Fibroblast of mammary gland (primary cell): Measurements from ENCODE around the gene RCOR2.

ENCODE experiments used
- DNase-seq: peaks from one replicate; pipeline ENCODE4 v3.0.0-alpha.2; 2010; ENCODE audit warnings: low read depth
- H3K4me3 ChIP-seq: 2 replicates; pipeline ENCODE4 v1.5.1; 2011; ENCODE audit warnings: low read depth, mild to moderate bottlenecking, low read length, moderate library complexity; ENCODE audit not compliant: control insufficient read depth
- TF ChIP-seq, protein P1 (sequence below): conservative IDR thresholded peaks from 2 replicates; pipeline ENCODE4 v1.5.1; 2011; ENCODE audit warnings: low read depth, low read length, inconsistent platforms; ENCODE audit not compliant: control insufficient read depth, insufficient read depth

The RCOR2 gene

DNA sequence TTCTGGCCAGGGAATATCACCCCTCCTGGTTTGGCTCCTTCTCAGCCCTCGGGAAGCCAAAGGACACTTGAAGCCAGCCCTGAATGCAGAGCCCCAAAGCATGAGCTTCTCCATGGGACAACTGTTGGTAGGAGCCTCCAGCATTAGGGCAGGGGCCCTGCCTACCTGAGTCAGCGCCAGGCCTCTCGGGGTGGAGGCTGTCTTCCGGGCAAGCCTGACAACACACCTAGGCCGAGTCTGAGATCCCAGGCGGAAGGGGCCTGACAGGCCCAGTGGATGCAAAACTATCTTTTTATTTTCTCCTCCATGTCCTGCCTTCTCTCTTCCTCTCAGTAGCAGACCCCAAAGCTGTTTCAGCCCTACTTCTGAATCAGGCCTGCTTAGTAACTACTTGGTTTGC lies 27.6 kb downstream of the RCOR2 start:
- H3K4me3 ChIP-seq: no peak overlapping the region
- TF ChIP-seq, protein P1, sequence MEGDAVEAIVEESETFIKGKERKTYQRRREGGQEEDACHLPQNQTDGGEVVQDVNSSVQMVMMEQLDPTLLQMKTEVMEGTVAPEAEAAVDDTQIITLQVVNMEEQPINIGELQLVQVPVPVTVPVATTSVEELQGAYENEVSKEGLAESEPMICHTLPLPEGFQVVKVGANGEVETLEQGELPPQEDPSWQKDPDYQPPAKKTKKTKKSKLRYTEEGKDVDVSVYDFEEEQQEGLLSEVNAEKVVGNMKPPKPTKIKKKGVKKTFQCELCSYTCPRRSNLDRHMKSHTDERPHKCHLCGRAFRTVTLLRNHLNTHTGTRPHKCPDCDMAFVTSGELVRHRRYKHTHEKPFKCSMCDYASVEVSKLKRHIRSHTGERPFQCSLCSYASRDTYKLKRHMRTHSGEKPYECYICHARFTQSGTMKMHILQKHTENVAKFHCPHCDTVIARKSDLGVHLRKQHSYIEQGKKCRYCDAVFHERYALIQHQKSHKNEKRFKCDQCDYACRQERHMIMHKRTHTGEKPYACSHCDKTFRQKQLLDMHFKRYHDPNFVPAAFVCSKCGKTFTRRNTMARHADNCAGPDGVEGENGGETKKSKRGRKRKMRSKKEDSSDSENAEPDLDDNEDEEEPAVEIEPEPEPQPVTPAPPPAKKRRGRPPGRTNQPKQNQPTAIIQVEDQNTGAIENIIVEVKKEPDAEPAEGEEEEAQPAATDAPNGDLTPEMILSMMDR: no peak
- no peak for DNase-seq

GRCh38 chr11:63888170-63889086 lies 28.5 kb downstream of the RCOR2 start:
- H3K4me3 ChIP-seq: peak overlapping the region; percentile 24
- DNase-seq: peak; percentile 78
- TF ChIP-seq, protein P1: no peak

DNA sequence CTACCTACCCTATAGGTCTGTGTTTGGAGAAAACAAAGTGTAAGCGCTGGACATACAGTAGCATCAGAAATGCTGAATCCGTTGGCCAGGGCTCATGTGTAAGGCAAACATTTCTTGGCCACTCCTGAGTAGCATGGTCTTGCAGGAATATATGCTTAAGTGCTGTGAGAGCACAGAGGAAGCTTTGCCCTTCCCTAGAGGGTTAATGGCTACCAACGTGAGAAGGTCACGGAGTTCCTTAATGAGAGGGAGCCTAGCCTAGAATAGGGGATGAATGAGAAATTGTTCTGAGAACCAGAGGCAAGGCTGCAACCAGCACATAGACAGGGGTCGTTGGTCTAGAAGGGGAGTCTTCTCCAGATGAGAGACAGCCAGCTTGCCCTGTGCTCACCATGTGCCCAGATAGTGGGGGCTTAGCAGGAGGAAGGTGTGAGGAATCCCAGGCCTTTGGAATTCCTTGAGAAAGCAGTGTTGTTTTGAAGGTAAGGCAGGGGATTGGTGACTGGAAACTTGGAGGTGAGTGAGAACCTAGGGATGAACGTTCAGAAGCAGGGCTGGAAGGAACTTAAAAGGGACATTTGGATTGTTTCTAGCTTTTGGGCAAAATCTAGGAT lies 29.5 kb downstream of the RCOR2 start:
- no peak overlapping the region for H3K4me3 ChIP-seq
- no peak for DNase-seq
- TF ChIP-seq, protein P1: no peak

DNA sequence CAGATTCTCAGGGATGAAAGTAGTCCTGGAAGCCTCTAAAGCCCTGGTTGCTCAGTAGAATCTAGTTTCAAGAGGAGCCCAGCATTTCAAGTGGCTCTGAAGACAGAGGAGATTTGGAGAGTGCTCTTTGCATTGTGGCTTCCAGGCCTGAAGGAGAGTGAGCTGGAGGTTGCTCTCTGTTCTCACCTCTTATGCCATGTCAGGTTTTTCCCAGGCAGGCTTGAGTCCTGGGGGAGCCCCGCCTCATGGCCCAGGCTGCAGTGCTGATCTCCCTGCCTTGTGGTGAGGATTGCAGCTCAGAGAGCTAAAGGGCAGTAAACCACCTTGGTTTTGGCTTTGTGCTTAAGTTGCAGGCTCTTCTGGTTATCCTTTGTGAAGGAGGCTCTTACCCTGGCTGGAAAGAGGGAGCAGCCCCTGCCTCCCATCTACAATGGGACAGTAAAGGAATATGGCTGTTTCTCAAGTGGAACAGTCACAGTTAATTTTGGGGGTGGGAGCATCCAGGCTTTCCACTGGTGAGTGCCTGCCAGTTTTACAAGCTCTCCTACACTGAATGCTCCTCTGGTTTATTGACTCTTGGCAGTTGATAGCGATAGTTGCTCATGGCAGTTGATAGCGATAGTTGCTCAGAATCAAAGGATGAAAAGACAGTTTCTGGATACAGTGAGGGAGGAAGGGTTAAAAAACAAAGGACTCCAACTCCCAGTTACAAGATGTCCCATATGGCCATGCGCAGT lies 32.6 kb downstream of the RCOR2 start:
- no peak for DNase-seq
- no peak overlapping the region for H3K4me3 ChIP-seq
- TF ChIP-seq, protein P1: no peak

GRCh38 chr11:63883791-63884190 lies 33.2 kb downstream of the RCOR2 start:
- DNase-seq: no peak
- H3K4me3 ChIP-seq: no peak overlapping the region
- TF ChIP-seq, protein P1: no peak

GRCh38 chr11:63882555-63883242 lies 34.3 kb downstream of the RCOR2 start:
- H3K4me3 ChIP-seq: no peak overlapping the region
- no peak for DNase-seq
- TF ChIP-seq, protein P1: no peak
